GM06990 (cell line): ENCODE results near the gene MFSD8.

Experiments
- DNase-seq: peaks from one replicate; pipeline ENCODE4 v3.0.0-alpha.2; 2011; ENCODE audit not compliant: insufficient read length; ENCODE audit errors: extremely low read depth
- H3K27me3 ChIP-seq: replicated peaks from 2 replicates; pipeline ENCODE4 v1.6.0; 2011; ENCODE audit warnings: low read length; ENCODE audit not compliant: control insufficient read depth, insufficient read depth
- H3K36me3 ChIP-seq: 2 replicates; pipeline ENCODE4 v1.5.1; 2011; ENCODE audit warnings: low read length; ENCODE audit not compliant: control insufficient read depth, insufficient read depth
- H3K4me3 ChIP-seq: replicated peaks from 2 replicates; pipeline ENCODE4 v1.5.1; 2011; ENCODE audit warnings: low read depth, mild to moderate bottlenecking, control low read depth, low read length
- TF ChIP-seq, protein P1 (sequence below): IDR thresholded peaks from 2 replicates; pipeline ENCODE4 v1.5.1; 2011; ENCODE audit warnings: low read length, control low read depth, mild to moderate bottlenecking, inconsistent platforms; ENCODE audit not compliant: insufficient read depth, poor library complexity, severe bottlenecking

MFSD8 gene

GRCh38 chr4:127875791-127876190, 89.2 kb downstream of the MFSD8 start:
- no peak for DNase-seq
- Histone ChIP-seq H3K27me3 (no peaks in the 10 kb centered on the region), H3K4me3 (no peak overlapping the region), H3K36me3 (no peaks in the 10 kb centered on the region)
- TF ChIP-seq, protein P1, sequence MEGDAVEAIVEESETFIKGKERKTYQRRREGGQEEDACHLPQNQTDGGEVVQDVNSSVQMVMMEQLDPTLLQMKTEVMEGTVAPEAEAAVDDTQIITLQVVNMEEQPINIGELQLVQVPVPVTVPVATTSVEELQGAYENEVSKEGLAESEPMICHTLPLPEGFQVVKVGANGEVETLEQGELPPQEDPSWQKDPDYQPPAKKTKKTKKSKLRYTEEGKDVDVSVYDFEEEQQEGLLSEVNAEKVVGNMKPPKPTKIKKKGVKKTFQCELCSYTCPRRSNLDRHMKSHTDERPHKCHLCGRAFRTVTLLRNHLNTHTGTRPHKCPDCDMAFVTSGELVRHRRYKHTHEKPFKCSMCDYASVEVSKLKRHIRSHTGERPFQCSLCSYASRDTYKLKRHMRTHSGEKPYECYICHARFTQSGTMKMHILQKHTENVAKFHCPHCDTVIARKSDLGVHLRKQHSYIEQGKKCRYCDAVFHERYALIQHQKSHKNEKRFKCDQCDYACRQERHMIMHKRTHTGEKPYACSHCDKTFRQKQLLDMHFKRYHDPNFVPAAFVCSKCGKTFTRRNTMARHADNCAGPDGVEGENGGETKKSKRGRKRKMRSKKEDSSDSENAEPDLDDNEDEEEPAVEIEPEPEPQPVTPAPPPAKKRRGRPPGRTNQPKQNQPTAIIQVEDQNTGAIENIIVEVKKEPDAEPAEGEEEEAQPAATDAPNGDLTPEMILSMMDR = no peak

GRCh38 chr4:127870688-127871087, 94.3 kb downstream of the MFSD8 start:
- TF ChIP-seq, protein P1 = no peak
- H3K36me3 ChIP-seq = no peaks in the 10 kb centered on the region
- no peak for DNase-seq
- no peaks in the 10 kb centered on the region for H3K27me3 ChIP-seq
- no peak overlapping the region for H3K4me3 ChIP-seq

- TF ChIP-seq, protein P1 = no peak
- Histone ChIP-seq H3K27me3 (no peaks in the 10 kb centered on the region), H3K4me3 (no peak overlapping the region), H3K36me3 (no peaks in the 10 kb centered on the region)
- no peak for DNase-seq
Observed at GRCh38 chr4:127870281-127870680, 94.7 kb downstream of the MFSD8 start.

- Histone ChIP-seq H3K4me3 (no peak overlapping the region), H3K36me3 (no peaks in the 10 kb centered on the region), H3K27me3 (no peaks in the 10 kb centered on the region)
- no peak for DNase-seq
- TF ChIP-seq, protein P1 = no peak
Observed at GRCh38 chr4:127868196-127868595, 96.8 kb downstream of the MFSD8 start.
